Muscle of leg (tissue), 11 donors: ENCODE measurements around the gene WARS2. TPM values are rescaled to one million over a fixed set of nuclear protein-coding genes. Genes with fewer than 3 reads are reported as not detected.

Source experiments
- DNase-seq: peaks from one replicate; pipeline ENCODE4 v3.0.0; 2013
- H3K27ac ChIP-seq: one replicate; pipeline ENCODE4 v1.5.1; 2013; ENCODE audit warnings: mild to moderate bottlenecking, low read length, control low read depth
- H3K27me3 ChIP-seq: one replicate; pipeline ENCODE4 v1.6.1; 2013; ENCODE audit warnings: low read length; ENCODE audit not compliant: control insufficient read depth, insufficient read depth
- H3K36me3 ChIP-seq: one replicate; pipeline ENCODE4 v1.6.1; 2013; ENCODE audit warnings: low read length; ENCODE audit not compliant: control insufficient read depth, insufficient read depth
- H3K4me1 ChIP-seq: one replicate; pipeline ENCODE4 v1.6.1; 2013; ENCODE audit warnings: low read length; ENCODE audit not compliant: control insufficient read depth, insufficient read depth
- H3K4me3 ChIP-seq: one replicate; pipeline ENCODE4 v1.5.1; 2013; ENCODE audit warnings: low read length, control low read depth
- H3K9me3 ChIP-seq: replicated peaks from 2 replicates; pipeline ENCODE4 v1.6.1; 2013; ENCODE audit warnings: low read depth, low read length; ENCODE audit not compliant: control insufficient read depth
- WGBS: methylation state at CpG from one replicate; pipeline ENCODE4 v1.1.5; 2013; ENCODE audit warnings: missing lambda C conversion rate; ENCODE audit not compliant: insufficient coverage; 5-methylcytosine and 5-hydroxymethylcytosine counted together
- polyA plus RNA-seq, 8 donors: library from polyadenylated mRNA; unstranded; fragments of 120-200 nt; gene quantifications; one replicate each; pipeline versions ENCODE4 v1.2.1 to v1.2.3, GENCODE V29; 2013; ENCODE audit warnings: inconsistent platforms in 1 of 8, low replicate concordance in 1 of 8; ENCODE audit not compliant: insufficient read length in 8 of 8, insufficient read depth in 1 of 8
- total RNA-seq: library from RNA; stranded (reverse); fragments of 120-200 nt; gene quantifications from one replicate; pipeline ENCODE4 v1.2.4, GENCODE V29; 2013

Gene WARS2
- total and polyA plus RNA-seq, 9 donors = 16.3 to 25.8 (median 20.2) TPM

- no peak overlapping the region for H3K4me3 ChIP-seq
- no peaks in the 10 kb centered on the region for H3K9me3 ChIP-seq
- H3K4me1 ChIP-seq = peaks cover 3% of the 10 kb centered on the region
- no CpG with 5 or more reads among the region's 5 CpGs for WGBS
- no peaks in the 10 kb centered on the region for H3K27me3 ChIP-seq
- DNase-seq = peak; percentile 75
- H3K36me3 ChIP-seq = peaks cover 8% of the 10 kb centered on the region
- peak overlapping the region; percentile 81 for H3K27ac ChIP-seq
These were observed 93.5 kb downstream of the WARS2 start for GRCh38 chr1:119046785-119047438.

GRCh38 chr1:119046429-119046784 is 94.0 kb downstream of the WARS2 start:
- no peak overlapping the region for H3K4me3 ChIP-seq

GRCh38 chr1:119045096-119045746 is 95.2 kb downstream of the WARS2 start:
- no peak for DNase-seq
- Histone ChIP-seq H3K4me1 (peaks cover 3% of the 10 kb centered on the region), H3K36me3 (peaks cover 8% of the 10 kb centered on the region), H3K27me3 (no peaks in the 10 kb centered on the region), H3K27ac (no peak overlapping the region), H3K9me3 (no peaks in the 10 kb centered on the region), H3K4me3 (no peak overlapping the region)
- WGBS = no CpG with 5 or more reads among the region's 1 CpG

More at GRCh38 chr1:119046429-119046784, 94.0 kb downstream of the WARS2 start:
- 57% methylated on average over 4 of the region's 7 CpGs for WGBS
- DNase-seq = no peak
- peaks cover 8% of the 10 kb centered on the region for H3K36me3 ChIP-seq
- peaks cover 3% of the 10 kb centered on the region for H3K4me1 ChIP-seq
- no peaks in the 10 kb centered on the region for H3K9me3 ChIP-seq
- H3K27ac ChIP-seq = peak overlapping the region; percentile 81
- H3K27me3 ChIP-seq = no peaks in the 10 kb centered on the region

GRCh38 chr1:119040906-119041305 is 99.5 kb downstream of the WARS2 start:
- Histone ChIP-seq H3K27me3 (no peaks in the 10 kb centered on the region), H3K27ac (no peak overlapping the region), H3K4me1 (no peaks in the 10 kb centered on the region), H3K36me3 (peaks cover 10% of the 10 kb centered on the region), H3K9me3 (no peaks in the 10 kb centered on the region), H3K4me3 (no peak overlapping the region)
- DNase-seq = peak; percentile 90
- 50% methylated on average over 1 of the region's 2 CpGs for WGBS

- Histone ChIP-seq H3K27ac (no peak overlapping the region), H3K36me3 (peaks cover 11% of the 10 kb centered on the region), H3K9me3 (no peaks in the 10 kb centered on the region), H3K27me3 (no peaks in the 10 kb centered on the region), H3K4me1 (no peaks in the 10 kb centered on the region), H3K4me3 (no peak overlapping the region)
- DNase-seq = no peak
- no CpG with 5 or more reads among the region's 2 CpGs for WGBS
These were observed 100.0 kb downstream of the WARS2 start for GRCh38 chr1:119040489-119040888.

- Histone ChIP-seq H3K9me3 (no peaks in the 10 kb centered on the region), H3K36me3 (peaks cover 10% of the 10 kb centered on the region), H3K4me1 (no peaks in the 10 kb centered on the region), H3K27me3 (no peaks in the 10 kb centered on the region), H3K27ac (no peak overlapping the region), H3K4me3 (no peak overlapping the region)
- 100% methylated on average over 2 of the region's 2 CpGs for WGBS
- no peak for DNase-seq
These were observed 102.1 kb downstream of the WARS2 start for GRCh38 chr1:119038363-119038762.

- no peak overlapping the region for H3K4me3 ChIP-seq
- DNase-seq = no peak
- no peak overlapping the region for H3K27ac ChIP-seq
- peaks cover 22% of the 10 kb centered on the region for H3K36me3 ChIP-seq
- no peaks in the 10 kb centered on the region for H3K9me3 ChIP-seq
- H3K4me1 ChIP-seq = no peaks in the 10 kb centered on the region
- H3K27me3 ChIP-seq = no peaks in the 10 kb centered on the region
These were observed 106.1 kb downstream of the WARS2 start for GRCh38 chr1:119034359-119034758.

- Histone ChIP-seq H3K4me1 (no peaks in the 10 kb centered on the region), H3K4me3 (no peak overlapping the region), H3K27ac (no peak overlapping the region), H3K9me3 (no peaks in the 10 kb centered on the region), H3K36me3 (peaks cover 22% of the 10 kb centered on the region), H3K27me3 (no peaks in the 10 kb centered on the region)
- DNase-seq = no peak
- 95% methylated on average over 20 of the region's 22 CpGs for WGBS
These were observed 107.5 kb downstream of the WARS2 start for GRCh38 chr1:119032986-119033385.

GRCh38 chr1:119027759-119028158 is 112.7 kb downstream of the WARS2 start:
- Histone ChIP-seq H3K9me3 (no peaks in the 10 kb centered on the region), H3K36me3 (peaks cover 11% of the 10 kb centered on the region), H3K27me3 (no peaks in the 10 kb centered on the region), H3K4me1 (no peaks in the 10 kb centered on the region), H3K4me3 (no peak overlapping the region), H3K27ac (no peak overlapping the region)
- WGBS = 80% methylated on average over 1 of the region's 1 CpG
- DNase-seq = no peak

- no peaks in the 10 kb centered on the region for H3K27me3 ChIP-seq
- H3K9me3 ChIP-seq = no peaks in the 10 kb centered on the region
- H3K36me3 ChIP-seq = peaks cover 9% of the 10 kb centered on the region
- WGBS = 76% methylated on average over 3 of the region's 5 CpGs
- no peak overlapping the region for H3K27ac ChIP-seq
- no peak overlapping the region for H3K4me3 ChIP-seq
- no peak for DNase-seq
- no peaks in the 10 kb centered on the region for H3K4me1 ChIP-seq
These were observed 113.5 kb downstream of the WARS2 start for GRCh38 chr1:119026956-119027355.
